BJ (cell line): Measurements from ENCODE around the gene HTT-AS. TPM values are rescaled to one million over a fixed set of nuclear protein-coding genes. Genes with fewer than 3 reads are reported as not detected.

Experiments
- CTCF ChIA-PET: fragments of 350-600 bp; formaldehyde crosslinking; extraction: SDS; loops from one replicate; lab custom pipeline; 2021; ENCODE audit warnings: antibody characterized with exemption, inconsistent platforms; lab: Yijun Ruan, JAX
- POLR2A ChIA-PET: fragments of 300-600 bp; sonication (Branson Sonifier 250); formaldehyde crosslinking; extraction: SDS; loops from one replicate; lab custom pipeline; 2021; ENCODE audit warnings: antibody characterized with exemption; lab: Charles Lee
- DNase-seq: peaks from one replicate; pipeline ENCODE4 v3.0.0-alpha.2; 2011; ENCODE audit warnings: low read depth
- H3K27me3 ChIP-seq: 2 replicates; pipeline ENCODE4 v1.6.0; 2011; ENCODE audit warnings: low read length; ENCODE audit not compliant: control insufficient read depth, insufficient read depth
- H3K36me3 ChIP-seq: 2 replicates; pipeline ENCODE4 v1.5.1; 2011; ENCODE audit warnings: low read length; ENCODE audit not compliant: control insufficient read depth, insufficient read depth
- H3K4me3 ChIP-seq: 2 replicates; pipeline ENCODE4 v1.5.1; 2011; ENCODE audit warnings: low read depth, mild to moderate bottlenecking, control low read depth, low read length
- CTCF ChIP-seq: IDR thresholded peaks from 2 replicates; pipeline ENCODE4 v1.5.1; 2011; ENCODE audit warnings: low read depth, mild to moderate bottlenecking, control low read depth, inconsistent platforms, low read length, moderate library complexity; ENCODE audit not compliant: insufficient read depth
- polyA plus RNA-seq: library from polyadenylated mRNA; depleted of rRNA; stranded (reverse); fragments of >200 nt; gene quantifications from 2 replicates; pipeline ENCODE4 v1.2.3, GENCODE V29; 2011

HTT-AS gene
- polyA plus RNA-seq, 1 experiment: not detected

- H3K27me3 ChIP-seq: no peaks in the 10 kb centered on the region
- CTCF ChIA-PET: interaction anchor here (0.9 kb wide), 1 partner anchor 16 kb away, joined by 3 read pairs; no protein-coding TSS in a partner anchor
- peaks cover 5% of the 10 kb centered on the region for H3K36me3 ChIP-seq
- POLR2A ChIA-PET: no interaction called here
- DNase-seq: no peak
- H3K4me3 ChIP-seq: no peak overlapping the region
- no peak for TF ChIP-seq CTCF
Measured at GRCh38 chr4:3091464-3091863, 17.1 kb upstream of the HTT-AS start.

GRCh38 chr4:3087115-3087797 is 12.9 kb upstream of the HTT-AS start:
- POLR2A ChIA-PET: no interaction called here
- Histone ChIP-seq H3K27me3 (no peaks in the 10 kb centered on the region), H3K4me3 (no peak overlapping the region), H3K36me3 (peaks cover 1% of the 10 kb centered on the region; the same call in 1 of the 2 replicates)
- CTCF ChIA-PET: interaction anchor here (0.9 kb wide), 1 partner anchor 21 kb away, joined by 3 read pairs; no protein-coding TSS in a partner anchor
- TF ChIP-seq CTCF: no peak
- DNase-seq: no peak

GRCh38 chr4:3085948-3086670 is 11.8 kb upstream of the HTT-AS start:
- peaks cover 1% of the 10 kb centered on the region; the same call in 1 of the 2 replicates for H3K36me3 ChIP-seq
- CTCF ChIA-PET: interaction anchor here (0.9 kb wide), 1 partner anchor 23 kb away, joined by 3 read pairs; no protein-coding TSS in a partner anchor
- no peak for DNase-seq
- POLR2A ChIA-PET: no interaction called here
- H3K27me3 ChIP-seq: no peaks in the 10 kb centered on the region
- TF ChIP-seq CTCF: no peak
- no peak overlapping the region for H3K4me3 ChIP-seq

- ChIA-PET CTCF (interaction anchor here (0.6 kb wide), 1 partner anchor 23 kb away, joined by 3 read pairs; no protein-coding TSS in a partner anchor), POLR2A (no interaction called here)
- DNase-seq: no peak
- no peak overlapping the region for H3K4me3 ChIP-seq
- H3K27me3 ChIP-seq: no peaks in the 10 kb centered on the region
- H3K36me3 ChIP-seq: peaks cover 1% of the 10 kb centered on the region; the same call in 1 of the 2 replicates
- no peak for TF ChIP-seq CTCF
Measured at GRCh38 chr4:3083732-3084131, 9.4 kb upstream of the HTT-AS start.

- ChIA-PET POLR2A (no interaction called here), CTCF (no interaction called here)
- Histone ChIP-seq H3K4me3 (no peak overlapping the region), H3K36me3 (peaks cover 1% of the 10 kb centered on the region; the same call in 1 of the 2 replicates), H3K27me3 (no peaks in the 10 kb centered on the region)
- no peak for TF ChIP-seq CTCF
- DNase-seq: no peak
Measured at GRCh38 chr4:3082925-3083515, 8.7 kb upstream of the HTT-AS start.
